SK-N-MC (cell line): ENCODE data around the gene SLC6A7.

Experiments
- EZH2 ChIP-seq: fragments of 200-600 bp; sonication (generic); IDR thresholded peaks from one replicate; pipeline ENCODE4 v1.6.1; 2017; ENCODE audit warnings: antibody characterized with exemption
- POLR2AphosphoS5 ChIP-seq: IDR thresholded peaks from 2 replicates; pipeline ENCODE4 v1.6.1; 2012; ENCODE audit warnings: mild to moderate bottlenecking, low read depth, low read length, borderline replicate concordance

DNA sequence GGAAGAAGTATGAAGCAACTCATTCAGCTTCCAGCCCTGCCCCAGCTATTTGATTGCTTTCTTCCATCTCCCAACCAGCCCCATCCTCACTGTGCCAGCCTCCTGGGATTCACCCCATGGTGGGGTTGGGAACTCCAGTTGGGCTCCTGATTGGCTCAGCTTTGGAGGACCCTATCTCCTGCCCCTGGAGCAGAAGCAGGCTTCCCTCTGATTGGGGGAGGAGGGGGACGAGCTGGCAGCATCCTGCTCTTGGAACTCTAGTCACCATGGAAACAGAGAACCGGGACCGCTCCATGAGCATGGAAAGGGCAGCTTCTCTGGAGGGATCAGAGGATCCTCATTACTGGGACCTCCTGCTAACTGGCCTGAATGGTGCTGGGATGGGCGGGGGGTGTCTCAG lies 2.6 kb downstream of the SLC6A7 start:
- TF ChIP-seq EZH2 (no peak), POLR2AphosphoS5 (no peak)
